SU-DHL-6 (cell line): ENCODE results near the gene ACSF3.

ENCODE experiments used
- H2AFZ ChIP-seq: fragments of 200-600 bp; sonication (generic); 2 replicates; pipeline ENCODE4 v1.6.1; 2014; ENCODE audit warnings: low read depth, mild to moderate bottlenecking, moderate library complexity, mixed read lengths, antibody characterized with exemption, low read length; ENCODE audit not compliant: severe bottlenecking
- H3F3A ChIP-seq: fragments of 200-600 bp; shearing (Covaris generic); 2 replicates; pipeline ENCODE4 v1.6.0; 2016; ENCODE audit warnings: antibody characterized with exemption, mild to moderate bottlenecking; ENCODE audit not compliant: insufficient read depth
- H3K27ac ChIP-seq: fragments of 200-600 bp; sonication (generic); 2 replicates; pipeline ENCODE4 v1.5.1; 2016; ENCODE audit warnings: low read depth, mild to moderate bottlenecking, low read length, moderate library complexity, mixed read lengths
- H3K27me3 ChIP-seq: fragments of 200-600 bp; sonication (generic), shearing (Covaris generic); 2 replicates; pipeline ENCODE4 v1.6.0; 2014; ENCODE audit warnings: mild to moderate bottlenecking, low read length
- H3K36me3 ChIP-seq: fragments of 200-600 bp; sonication (generic); 2 replicates; pipeline ENCODE4 v1.6.1; 2014; ENCODE audit warnings: mild to moderate bottlenecking, low read length, mixed read lengths
- H3K4me2 ChIP-seq: fragments of 300-600, 200-600 bp; shearing (Covaris generic), sonication (generic); 2 replicates; pipeline ENCODE4 v1.6.0; 2014; ENCODE audit warnings: low read length, low read depth, mild to moderate bottlenecking; ENCODE audit not compliant: poor library complexity, severe bottlenecking
- H3K4me3 ChIP-seq: fragments of 200-600 bp; sonication (generic); 2 replicates; pipeline ENCODE4 v1.5.1; 2014; ENCODE audit warnings: antibody characterized with exemption, low read length, mild to moderate bottlenecking, mixed read lengths; ENCODE audit not compliant: insufficient read depth, poor library complexity, severe bottlenecking
- H3K79me2 ChIP-seq: fragments of 200-600 bp; sonication (generic); 2 replicates; pipeline ENCODE4 v1.6.1; 2014; ENCODE audit warnings: mild to moderate bottlenecking, low read length, moderate library complexity; ENCODE audit not compliant: insufficient read depth
- H3K9ac ChIP-seq: fragments of 200-600 bp; sonication (generic); 2 replicates; pipeline ENCODE4 v1.7.0; 2014; ENCODE audit warnings: mild to moderate bottlenecking, low read length
- H3K9me2 ChIP-seq: fragments of 200-600 bp; sonication (generic); replicated peaks from 2 replicates; pipeline ENCODE4 v1.6.1; 2014; ENCODE audit warnings: low read length; ENCODE audit not compliant: insufficient read depth
- H3K9me3 ChIP-seq: fragments of 200-600 bp; sonication (generic); 2 replicates; pipeline ENCODE4 v1.6.1; 2014; ENCODE audit warnings: low read length, mixed read lengths; ENCODE audit not compliant: insufficient read depth
- H4K20me1 ChIP-seq: fragments of 200-600 bp; sonication (generic); 2 replicates; pipeline ENCODE4 v1.6.1; 2014; ENCODE audit warnings: low read depth, mild to moderate bottlenecking, antibody characterized with exemption, low read length, moderate library complexity, mixed read lengths
- EZH2phosphoT487 ChIP-seq: fragments of 200-600 bp; sonication (generic), shearing (Covaris generic); conservative IDR thresholded peaks from 2 replicates; pipeline ENCODE4 v1.6.1; 2018; ENCODE audit warnings: mild to moderate bottlenecking, antibody characterized with exemption, low read length, moderate library complexity, mixed read lengths
- TF ChIP-seq, protein P1 (sequence below): fragments of 200-600 bp; sonication (generic); IDR thresholded peaks from one replicate; pipeline ENCODE4 v1.5.1; 2017; ENCODE audit warnings: antibody characterized with exemption, mild to moderate bottlenecking, low read length, moderate library complexity; ENCODE audit not compliant: insufficient read depth, poor library complexity, severe bottlenecking

Gene ACSF3

DNA sequence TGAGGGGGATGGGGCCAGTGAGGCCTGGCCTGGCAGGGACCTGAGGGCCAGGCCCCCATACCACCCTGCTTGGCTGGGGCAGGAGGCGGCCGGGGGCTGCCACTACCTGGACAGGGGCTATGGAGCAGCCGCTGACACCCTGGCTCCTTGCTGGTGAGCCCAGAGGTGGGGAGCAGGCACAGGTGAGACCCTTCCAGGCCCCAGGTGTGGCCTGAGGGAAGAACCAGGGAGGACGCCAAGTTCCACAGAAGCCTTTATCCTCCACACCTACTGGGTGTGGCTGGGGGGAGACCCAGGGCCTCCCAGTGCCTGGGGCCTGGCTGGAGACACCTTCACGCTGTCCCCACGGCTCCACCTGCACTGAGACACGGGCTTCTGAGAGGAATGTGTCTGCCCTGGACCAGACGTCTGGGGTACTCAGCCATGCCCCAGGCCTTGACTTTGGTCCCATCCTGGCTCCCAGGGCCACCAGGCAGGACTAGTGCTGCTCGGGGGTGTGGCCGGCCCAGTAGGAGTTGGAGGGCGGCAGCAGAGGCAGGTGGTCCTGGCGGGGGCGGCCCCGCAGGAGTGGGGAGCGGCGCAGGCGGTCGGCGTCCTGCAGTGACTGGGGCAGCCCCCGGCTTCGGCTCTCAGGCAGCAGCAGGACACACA lies 102.0 kb downstream of the ACSF3 start:
- Histone ChIP-seq H3K27ac (no peak overlapping the region), H3K4me3 (no peak overlapping the region), H3K4me2 (no peak overlapping the region), H3K79me2 (no peaks in the 10 kb centered on the region), H2AFZ (no peak overlapping the region), H3K27me3 (no peaks in the 10 kb centered on the region), H3K9me2 (no peaks in the 10 kb centered on the region), H4K20me1 (no peaks in the 10 kb centered on the region), H3K36me3 (no peaks in the 10 kb centered on the region), H3K9me3 (no peaks in the 10 kb centered on the region), H3F3A (no peaks in the 10 kb centered on the region), H3K9ac (no peak overlapping the region)
- no peak for TF ChIP-seq EZH2phosphoT487
- TF ChIP-seq, protein P1, sequence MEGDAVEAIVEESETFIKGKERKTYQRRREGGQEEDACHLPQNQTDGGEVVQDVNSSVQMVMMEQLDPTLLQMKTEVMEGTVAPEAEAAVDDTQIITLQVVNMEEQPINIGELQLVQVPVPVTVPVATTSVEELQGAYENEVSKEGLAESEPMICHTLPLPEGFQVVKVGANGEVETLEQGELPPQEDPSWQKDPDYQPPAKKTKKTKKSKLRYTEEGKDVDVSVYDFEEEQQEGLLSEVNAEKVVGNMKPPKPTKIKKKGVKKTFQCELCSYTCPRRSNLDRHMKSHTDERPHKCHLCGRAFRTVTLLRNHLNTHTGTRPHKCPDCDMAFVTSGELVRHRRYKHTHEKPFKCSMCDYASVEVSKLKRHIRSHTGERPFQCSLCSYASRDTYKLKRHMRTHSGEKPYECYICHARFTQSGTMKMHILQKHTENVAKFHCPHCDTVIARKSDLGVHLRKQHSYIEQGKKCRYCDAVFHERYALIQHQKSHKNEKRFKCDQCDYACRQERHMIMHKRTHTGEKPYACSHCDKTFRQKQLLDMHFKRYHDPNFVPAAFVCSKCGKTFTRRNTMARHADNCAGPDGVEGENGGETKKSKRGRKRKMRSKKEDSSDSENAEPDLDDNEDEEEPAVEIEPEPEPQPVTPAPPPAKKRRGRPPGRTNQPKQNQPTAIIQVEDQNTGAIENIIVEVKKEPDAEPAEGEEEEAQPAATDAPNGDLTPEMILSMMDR, result no peak

DNA sequence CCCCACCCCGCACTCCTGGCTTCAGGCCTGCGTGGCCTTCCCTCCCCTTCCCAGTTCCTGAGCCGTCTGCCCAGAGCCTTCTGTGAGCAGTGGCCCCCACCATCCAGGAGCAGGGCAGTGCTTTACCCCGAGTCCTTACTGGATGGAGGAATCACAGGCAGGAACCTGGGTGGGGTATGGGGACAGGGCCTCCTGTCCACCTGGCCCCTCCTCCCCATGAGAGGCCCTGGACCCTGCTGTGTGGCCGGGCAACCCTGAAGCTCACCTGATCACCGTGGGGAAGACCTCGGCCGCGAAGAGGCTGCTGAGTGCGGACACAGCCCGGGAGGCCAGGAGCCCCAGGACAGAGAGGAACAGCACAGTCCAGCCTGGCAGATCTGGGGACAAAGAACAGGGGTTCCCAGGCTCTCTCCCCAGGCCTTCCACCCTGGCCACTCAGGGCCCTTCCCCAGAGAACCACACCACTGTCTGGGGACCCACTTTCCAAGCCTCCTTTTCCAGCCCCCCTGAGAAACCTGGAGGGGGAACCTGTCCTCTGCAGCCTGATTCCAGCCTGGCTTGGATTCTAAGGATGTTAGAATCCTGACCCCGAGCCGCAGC lies 103.5 kb downstream of the ACSF3 start:
- no peak overlapping the region for H3K4me2 ChIP-seq
- H3K27ac ChIP-seq, result no peak overlapping the region
- H3K27me3 ChIP-seq, result no peaks in the 10 kb centered on the region
- no peaks in the 10 kb centered on the region for H3K9me3 ChIP-seq
- no peaks in the 10 kb centered on the region for H4K20me1 ChIP-seq
- H3F3A ChIP-seq, result no peaks in the 10 kb centered on the region
- no peaks in the 10 kb centered on the region for H3K36me3 ChIP-seq
- TF ChIP-seq, protein P1, result no peak
- no peak for TF ChIP-seq EZH2phosphoT487
- H3K9ac ChIP-seq, result no peak overlapping the region
- no peak overlapping the region for H2AFZ ChIP-seq
- H3K9me2 ChIP-seq, result no peaks in the 10 kb centered on the region
- H3K79me2 ChIP-seq, result no peaks in the 10 kb centered on the region
- H3K4me3 ChIP-seq, result no peak overlapping the region

DNA sequence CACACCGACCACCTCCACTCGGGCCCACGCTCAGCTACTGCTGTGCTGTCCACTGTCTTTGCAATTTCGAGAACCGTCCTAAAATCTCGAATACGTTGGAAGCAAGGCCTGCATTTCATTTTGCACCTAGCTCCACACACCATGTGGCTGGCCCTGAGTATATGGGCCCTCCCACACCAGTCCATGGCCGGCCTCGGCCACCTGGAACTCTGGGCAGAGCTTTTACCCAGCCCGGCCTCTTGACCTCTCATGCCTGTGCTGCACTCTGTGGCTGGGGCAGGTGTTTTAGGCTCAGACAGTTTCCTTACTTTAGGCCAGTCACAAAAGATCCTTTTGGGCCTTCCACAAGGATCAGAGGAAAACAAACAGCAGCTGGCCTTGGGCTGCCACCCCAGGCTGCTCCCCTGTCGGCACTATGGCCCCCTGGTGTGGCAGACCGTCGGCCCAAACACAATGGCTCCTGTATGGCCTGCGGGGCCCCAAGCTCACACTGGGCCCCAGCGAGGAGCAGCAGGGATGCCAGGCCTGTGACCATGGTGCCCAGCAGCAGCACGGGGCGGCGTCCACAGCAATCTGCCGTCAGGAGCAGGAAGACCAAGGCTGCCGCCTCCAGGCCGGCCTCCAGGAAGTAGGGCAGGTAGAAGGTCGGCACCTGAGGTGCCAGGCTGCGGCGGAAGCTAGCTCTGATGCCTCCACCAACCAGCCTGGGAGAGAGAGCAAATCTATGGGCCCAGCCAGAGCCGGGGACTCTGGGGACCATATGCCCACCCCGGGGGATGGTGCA lies 104.2 kb downstream of the ACSF3 start:
- Histone ChIP-seq H3K9me3 (no peaks in the 10 kb centered on the region), H3K27ac (no peak overlapping the region), H3K9me2 (no peaks in the 10 kb centered on the region), H2AFZ (no peak overlapping the region), H3F3A (no peaks in the 10 kb centered on the region), H3K27me3 (no peaks in the 10 kb centered on the region), H3K79me2 (no peaks in the 10 kb centered on the region), H4K20me1 (no peaks in the 10 kb centered on the region), H3K4me2 (no peak overlapping the region), H3K36me3 (no peaks in the 10 kb centered on the region), H3K4me3 (no peak overlapping the region), H3K9ac (no peak overlapping the region)
- TF ChIP-seq, protein P1, result no peak
- TF ChIP-seq EZH2phosphoT487, result no peak
